Right kidney (tissue), 1 donor: ENCODE results near the gene NMNAT3.

Experiments
- DNase-seq: peaks from one replicate; pipeline ENCODE4 v3.0.0-alpha.2; 2016

Gene NMNAT3

DNA sequence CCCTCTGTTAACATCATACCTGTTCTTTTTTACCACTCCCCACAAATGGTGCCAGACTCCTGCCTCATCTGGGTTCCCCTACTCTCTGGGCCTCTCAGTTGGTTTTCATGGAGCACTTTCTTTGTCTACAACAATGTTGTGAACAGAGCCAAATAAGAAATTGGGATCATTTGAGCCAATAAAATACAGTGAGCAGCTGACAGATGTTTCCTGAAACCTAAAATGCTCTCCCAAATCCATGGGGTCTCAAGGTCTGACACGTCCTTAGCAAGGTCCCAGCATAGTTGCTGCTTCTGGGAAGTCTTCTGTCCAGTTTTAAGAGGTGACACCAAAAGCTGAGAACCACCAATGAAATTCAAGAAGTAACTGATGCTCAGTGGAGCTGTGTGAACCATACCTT is 1.7 kb downstream of the NMNAT3 start:
- no peak for DNase-seq

DNA sequence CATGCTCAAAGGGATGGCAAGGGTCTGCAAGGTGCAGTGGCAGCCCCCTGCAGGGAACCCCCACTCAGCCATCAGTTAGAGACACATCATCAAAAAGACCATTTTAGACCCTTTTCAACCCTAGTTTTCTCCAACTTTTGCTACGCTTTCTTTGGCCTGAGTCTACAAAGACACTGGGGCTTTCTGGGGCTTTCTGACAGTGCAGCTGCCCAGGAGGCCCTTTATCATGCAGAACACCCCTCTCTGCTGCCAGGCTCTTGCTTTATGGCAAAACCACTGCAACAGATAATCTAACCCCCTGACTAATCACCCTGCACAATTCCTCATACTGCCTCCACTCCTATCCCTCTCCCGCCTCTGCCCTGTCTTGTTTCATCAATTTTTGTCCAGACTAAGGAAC is 2.4 kb downstream of the NMNAT3 start:
- no peak for DNase-seq

DNA sequence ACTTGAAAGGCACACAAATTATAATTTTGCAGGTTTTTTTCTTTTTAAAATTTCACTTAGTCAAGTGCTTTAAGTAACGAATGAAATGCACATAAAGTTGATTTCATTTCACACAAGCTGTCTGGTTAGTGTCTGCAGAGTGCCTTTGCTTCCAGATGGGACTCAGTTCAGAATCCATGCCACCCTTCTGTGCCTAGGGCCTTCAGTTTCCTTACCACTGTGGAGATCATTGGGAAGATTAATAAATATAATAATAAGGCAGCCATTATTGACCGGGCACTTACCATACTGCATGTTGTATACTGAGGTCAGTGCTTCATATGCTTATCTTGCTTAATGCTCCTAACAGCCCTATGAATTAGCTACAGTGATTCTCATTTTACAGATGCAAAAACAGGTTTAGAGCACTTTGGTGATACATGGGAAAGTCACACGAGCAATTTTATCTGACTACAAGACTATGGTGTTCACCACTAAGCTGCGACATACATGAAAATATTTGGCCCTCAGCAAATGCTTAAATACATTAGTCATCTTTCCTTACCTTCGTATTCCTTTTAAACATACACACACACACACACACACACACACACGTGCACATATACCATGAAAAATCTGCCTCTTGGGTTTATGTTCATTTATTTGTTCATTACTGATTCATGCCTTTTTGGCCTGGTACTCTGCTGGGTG is 3.1 kb downstream of the NMNAT3 start:
- no peak for DNase-seq

DNA sequence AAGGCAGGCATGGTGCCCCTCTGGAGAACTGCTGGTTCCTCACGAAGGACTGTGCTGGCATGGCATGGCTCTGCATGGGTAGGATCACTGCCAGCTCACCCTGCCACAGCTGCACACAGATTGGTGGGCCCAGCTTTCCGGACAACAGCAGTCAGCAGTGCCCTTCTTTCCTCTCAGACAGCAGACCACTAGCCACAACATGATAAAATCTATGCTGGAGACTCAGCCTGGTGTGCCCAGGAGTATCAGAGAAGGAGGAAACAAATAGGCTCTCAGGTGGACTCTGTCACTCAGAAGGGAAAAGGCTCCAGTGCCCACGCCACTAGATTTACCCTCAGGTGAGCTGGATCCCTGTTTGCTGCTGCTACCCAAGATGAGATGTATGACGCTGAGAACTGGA is 4.9 kb downstream of the NMNAT3 start:
- no peak for DNase-seq

DNA sequence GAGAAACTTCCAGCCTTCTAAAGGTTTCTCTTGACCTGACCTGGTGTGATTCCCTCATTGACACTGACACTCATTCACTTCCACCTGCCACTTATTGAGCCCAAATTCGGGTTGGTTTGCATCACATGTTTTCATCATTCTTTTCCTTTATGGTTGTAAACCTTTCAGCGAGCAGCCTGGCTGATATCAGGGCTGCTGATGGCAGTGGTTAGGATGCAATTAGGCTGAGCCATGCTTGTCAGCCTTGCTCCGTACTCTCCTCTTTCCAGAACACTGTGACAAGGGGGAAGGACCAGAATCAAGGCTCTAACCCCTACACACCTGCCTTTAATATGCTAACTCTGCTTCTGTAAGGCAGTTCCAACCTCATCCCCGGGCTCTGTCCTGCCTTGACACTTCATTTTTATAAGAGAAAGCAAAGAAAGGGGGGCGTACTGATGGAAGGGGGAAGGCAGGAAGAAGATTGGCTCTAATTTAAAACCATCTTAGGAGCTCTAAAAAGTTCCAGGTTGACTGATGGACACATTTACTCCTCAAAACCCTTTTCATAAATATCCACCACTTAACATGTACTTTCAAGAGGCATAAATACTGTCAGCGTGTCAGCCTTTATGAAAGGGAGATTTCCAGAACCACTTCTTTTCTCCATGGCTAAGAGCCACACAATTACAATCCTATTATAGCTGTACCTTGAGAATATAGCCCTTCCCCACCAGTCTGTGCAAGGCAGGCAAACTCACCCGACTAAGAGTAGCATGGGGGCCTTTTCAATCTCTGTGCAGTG is 5.7 kb downstream of the NMNAT3 start:
- DNase-seq: no peak

DNA sequence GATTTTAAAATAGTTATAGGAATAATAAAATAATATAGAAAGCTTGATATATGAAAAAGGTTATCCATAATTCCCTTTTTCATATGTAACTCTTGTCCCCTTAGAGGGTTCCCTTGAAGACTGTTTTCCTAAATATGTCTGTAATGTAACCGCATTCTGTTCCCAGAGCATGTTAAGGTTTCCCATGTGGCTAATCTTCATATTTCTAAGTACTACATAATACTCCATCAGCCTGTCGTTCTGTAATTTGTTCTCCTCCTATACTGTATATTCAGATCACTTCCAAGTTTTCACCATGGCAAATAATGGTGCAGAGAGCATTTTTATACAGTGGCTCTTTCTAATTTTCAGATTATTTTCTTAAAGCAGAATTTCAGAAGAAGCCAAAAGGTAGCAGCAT is 6.7 kb downstream of the NMNAT3 start:
- DNase-seq: no peak

DNA sequence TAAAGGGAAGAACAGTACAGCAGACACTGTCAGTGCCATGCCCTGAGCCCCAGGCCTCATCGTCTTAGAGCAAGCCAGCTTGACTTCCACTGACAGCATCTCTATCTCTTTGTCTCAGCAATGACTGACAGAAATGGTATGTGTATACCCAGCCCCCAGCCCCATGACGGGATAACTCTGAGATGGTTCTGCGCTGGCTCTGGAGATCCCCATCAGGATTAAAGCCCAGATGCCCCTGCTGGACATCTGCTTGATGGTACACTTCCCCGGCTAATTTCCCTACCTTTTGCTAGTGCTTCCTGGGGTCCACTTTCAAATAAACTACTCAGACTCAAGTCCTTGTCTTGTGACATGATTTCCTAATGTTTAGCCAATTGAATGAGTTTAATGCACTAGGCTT is 7.6 kb downstream of the NMNAT3 start:
- no peak for DNase-seq

DNA sequence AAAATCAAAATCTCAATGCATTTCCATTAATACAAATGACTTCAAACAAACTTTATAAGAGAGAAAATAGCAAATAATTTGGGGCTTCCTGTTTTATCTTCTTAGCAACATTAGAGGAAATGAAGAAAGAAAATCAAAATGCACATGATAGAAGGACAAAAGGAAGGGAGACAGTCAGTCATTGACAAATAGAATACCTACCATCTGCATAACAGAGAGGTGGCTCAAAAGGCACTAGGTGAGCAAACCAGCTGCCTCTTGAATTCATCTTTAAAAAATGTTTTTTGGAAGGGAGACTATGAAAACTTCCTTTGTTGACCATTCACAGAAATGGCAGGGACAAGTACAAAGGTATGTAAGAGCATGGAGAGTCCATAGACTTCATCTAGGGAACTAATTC is 9.4 kb downstream of the NMNAT3 start:
- no peak for DNase-seq

DNA sequence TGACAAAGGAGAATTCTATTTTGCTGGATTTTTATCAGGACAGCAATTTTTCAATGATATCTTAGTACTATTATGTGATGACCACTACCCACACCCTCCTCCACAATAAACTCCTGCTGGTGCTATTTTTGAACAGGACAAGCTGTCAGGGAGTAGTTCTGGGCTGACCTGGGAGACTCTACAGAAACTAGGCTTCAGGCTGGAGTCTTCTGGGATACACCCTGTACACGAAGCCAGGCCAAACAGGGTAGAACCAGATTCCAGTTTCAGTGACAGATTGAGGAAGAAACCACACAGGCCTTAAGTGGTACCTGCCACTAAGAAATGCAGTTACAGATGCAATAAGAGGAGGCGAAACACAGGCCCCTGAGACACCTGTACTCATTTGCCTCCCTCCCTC is 12.8 kb downstream of the NMNAT3 start:
- no peak for DNase-seq

DNA sequence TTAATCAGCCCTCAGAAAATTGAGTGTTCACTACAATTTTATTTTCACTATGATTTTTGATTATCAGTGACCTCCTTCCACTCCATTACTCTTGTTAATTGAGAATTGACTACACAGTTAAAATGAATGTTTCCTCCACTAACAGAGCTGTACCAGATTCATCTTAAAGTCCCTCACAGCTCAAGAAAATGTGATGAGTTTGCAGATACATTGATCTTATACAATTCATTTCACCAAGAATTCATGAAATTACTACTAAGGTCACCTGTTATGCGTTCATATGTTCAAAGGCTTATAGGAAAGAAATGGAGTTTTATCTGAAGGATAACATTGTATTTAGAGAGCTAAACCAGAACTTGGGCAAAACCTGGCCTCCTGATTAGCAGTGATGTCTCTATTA is 17.5 kb downstream of the NMNAT3 start:
- DNase-seq: no peak

DNA sequence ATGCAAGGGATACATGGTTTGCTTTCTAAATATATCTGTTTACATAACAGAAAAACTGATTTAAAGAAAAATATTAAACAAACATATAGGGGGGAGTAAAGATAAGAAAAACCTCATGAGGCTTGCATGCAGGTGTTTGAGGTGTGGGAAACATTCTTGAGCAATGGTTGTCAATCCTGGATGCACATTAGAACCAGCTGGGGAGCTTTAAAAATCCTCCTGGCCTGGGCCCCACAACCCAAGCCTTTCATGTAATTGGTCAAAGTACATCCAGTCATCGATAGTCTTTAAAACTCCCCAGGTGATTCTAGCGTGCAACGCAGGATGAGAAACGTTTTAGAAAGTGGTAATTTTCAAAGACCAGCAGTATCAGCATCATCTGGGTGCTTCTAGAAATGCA is 18.3 kb downstream of the NMNAT3 start:
- DNase-seq: no peak

DNA sequence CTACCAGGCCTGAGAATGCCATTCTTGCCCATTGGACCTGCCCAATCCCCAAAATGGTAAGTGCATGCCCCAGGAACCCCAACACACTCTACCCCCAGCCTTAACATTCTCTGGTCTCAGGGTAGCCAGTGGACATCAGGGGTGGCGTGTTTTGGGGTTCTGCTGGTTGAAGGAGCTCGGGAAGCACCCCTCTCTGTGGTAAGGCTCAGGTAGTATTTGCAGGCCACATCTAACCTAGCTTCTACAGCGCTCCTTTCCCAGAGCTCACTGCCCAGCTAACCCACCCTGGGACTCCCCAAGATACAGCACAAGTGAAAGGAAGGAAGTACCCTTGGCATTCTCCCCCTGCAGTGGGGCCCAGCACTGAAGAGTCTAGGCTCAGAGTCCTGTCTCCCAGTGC is 19.8 kb downstream of the NMNAT3 start:
- no peak for DNase-seq

DNA sequence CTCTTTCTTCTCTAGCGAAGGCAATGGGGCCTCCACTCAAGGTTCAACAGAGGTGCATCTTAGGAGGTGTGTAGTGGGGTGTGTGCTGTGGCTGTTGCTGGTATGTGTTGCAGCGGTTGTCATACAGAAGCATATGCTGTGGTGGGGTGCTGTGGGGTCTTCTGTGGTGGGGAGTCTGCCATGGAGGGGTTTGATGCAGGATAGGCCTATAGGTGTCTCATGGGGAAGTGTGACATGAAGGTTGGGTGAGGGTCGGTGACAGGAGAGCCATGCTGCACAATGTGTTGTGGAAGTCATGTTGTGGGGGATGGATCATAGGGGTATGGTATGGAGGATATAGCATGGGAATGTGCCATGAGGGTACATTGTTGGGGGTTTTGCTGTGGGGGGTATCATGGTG is 20.3 kb downstream of the NMNAT3 start:
- DNase-seq: no peak

DNA sequence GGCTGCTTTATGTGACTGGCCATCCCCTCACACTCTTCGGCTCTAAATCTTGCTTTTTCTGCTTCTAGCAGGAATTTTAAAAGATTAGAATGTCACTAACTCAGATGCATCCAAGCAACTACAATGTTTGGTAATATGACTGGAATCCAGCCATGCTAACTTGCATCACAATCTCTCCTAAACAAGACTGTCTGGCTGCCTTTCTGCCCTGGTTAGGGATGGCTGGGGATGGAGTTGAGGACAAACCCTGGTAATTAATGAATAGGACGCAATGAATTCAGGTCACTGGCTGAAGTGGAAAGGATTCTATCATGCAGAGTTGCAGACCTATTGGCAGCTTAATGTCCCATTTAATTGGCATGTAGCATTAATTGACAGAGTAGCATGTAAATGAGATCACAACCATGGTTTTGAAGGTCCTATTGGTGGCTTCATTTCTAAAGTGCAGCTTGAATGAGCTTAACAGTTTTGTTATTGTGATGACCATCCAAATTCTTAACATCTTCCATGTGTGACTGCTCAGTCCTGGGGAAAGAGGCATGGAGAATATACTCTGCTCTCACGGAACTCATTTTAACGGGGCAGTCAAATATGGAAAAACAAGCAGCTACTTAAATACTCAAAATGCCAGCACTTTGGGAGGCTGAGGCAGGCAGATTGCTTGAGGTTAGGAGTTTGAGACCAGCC is 21.7 kb downstream of the NMNAT3 start:
- DNase-seq: no peak

DNA sequence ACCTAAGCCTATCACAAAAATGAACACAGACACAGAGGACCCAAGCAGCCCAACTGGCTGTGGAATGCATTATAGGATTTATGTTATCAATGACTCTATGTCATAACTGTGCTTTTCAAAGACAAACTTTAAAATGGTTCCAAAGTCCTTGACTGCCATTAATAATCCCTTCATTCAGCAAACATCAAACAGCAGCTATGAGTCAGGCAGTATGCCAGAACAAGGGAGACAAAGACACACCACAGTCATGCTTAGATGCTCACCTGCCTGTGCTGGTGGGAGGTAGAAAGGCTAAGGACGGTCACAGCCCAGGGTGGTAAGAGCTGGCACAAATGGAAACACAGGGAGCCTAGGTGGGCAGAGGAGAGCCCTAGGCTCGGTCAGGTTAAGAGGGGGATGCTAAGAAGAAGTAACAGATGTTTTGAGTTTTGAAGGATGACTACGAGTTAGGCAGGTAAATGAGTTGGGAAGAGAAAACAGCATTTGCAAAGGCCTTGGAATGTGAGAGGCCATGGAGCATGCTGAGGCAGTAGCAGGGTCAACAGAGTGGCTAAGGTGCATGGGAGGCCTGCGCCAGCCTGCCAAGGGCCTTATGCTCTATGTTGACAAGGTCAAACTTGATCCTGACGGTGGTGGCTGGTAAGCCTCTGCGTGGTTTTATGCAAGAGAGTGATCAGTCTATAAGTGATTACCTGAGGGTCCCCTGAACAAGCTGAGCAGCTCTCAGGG is 23.0 kb downstream of the NMNAT3 start:
- DNase-seq: no peak

DNA sequence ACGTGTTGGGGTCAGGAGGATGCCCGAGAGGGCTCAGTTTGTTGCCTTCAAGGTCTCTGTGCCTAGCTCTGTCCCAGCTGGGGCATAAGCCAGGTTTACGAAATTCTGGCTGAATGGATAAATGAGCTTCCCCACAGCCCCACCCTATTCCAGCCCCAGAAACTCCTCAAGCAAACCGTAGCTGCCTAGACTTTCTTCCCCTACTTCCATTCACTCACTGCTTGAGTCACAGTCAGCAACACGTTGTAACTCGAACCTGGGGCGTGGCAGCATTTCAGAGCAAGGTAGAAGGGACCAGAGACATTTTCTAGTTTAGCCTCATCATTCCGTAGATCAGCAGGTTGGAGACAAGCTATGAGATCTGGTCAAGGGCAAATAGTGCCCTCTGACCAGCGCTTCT is 24.2 kb downstream of the NMNAT3 start:
- DNase-seq: no peak

DNA sequence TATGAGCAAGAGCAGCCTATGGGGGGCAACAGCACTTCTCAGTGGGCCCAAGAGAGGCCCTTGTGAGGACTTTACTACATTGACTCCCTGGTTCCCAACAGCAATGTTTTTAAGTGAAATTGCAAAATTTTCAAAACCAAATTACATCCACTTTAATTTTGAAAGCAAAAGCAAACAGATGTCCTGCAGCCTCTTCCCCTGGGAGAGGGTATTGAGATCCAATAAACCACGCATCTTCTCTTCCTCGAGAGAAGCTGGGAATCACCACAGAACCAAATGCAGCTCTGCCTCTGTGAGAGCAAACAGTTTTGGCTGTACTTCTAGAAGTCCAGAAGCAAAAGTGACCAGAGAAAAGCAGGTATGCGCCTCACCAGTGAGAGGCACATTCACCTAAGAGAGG is 25.2 kb downstream of the NMNAT3 start:
- no peak for DNase-seq

DNA sequence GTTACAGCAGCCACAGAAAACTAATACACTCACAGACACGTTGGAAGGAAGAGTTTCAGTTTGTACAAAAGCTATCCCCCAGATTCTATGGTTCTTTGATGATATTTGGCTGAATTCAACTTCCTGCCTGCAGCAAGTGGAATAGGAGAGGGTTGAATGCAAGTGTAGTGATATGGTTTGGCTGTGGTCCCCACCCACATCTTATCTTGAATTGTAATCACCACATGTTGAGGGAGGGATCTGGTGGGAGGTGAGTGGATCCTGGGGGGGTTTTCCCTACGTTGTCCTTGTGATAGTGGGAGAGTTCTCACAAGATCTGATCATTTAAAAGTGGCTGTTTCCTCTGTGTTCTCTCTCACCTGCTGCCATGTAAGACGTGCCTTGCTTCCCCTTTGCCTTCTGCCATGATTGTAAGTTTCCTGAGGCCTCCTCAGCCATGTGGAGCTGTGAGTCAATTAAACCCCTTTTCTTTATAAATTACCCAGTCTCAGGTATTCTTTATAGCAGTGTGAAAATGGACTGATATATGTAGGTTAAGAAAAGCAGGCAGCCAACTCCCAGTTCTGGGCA is 29.8 kb downstream of the NMNAT3 start:
- DNase-seq: no peak

DNA sequence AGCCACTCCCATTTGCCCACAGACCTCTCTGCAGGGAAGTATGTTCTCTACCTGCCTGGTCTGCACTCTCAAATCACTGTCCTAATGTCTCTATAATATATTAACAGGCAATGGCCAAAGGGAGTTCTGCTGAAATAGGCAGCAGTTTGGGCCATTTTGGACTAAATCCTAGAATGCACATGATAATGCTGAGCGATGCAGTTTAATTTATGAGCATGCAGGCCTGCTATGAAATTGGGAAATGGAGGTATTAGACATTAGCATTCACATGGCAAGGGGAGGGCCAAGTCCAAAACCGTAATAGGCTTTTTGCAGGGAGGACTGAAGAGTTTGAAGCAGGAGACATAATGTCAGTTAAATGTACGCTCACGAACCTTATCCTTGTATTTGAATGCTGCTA is 31.3 kb downstream of the NMNAT3 start:
- no peak for DNase-seq

DNA sequence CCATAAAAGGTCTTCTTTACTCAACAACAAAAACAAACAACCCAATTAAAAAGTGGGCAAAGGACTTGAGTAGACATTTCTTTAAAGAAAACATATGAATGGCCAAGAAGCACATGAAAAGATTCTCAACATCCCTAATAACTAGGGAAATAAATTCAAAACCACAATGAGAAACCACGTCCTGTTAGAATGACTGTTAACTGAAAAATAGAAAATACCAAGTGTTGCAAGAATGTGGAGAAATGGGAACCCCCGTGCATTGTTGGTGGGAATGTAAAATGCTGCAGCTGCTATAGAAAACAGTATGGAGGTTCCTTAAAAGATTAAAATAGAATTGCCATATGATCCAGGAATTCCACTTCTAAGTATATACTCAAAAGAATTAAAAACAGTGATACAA is 34.8 kb downstream of the NMNAT3 start:
- DNase-seq: no peak

DNA sequence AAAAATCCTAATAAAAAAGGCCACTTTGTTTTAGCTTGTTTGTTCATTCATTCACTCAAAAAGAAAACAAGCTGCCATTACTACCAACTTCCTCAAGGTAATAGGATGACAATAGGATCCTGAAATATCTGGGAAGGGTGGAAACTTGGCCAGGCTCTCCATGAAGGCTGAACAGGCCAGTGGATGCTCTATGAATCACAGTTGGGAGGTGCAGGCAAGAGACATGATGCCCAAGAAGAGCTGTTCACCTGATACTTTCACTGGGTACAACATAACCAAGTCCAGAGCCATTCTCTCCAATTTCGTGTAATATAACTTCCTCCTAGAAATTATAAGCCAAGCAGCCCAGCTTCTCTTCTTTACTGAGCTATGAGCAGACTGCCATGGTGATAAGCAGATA is 37.3 kb downstream of the NMNAT3 start:
- DNase-seq: no peak

DNA sequence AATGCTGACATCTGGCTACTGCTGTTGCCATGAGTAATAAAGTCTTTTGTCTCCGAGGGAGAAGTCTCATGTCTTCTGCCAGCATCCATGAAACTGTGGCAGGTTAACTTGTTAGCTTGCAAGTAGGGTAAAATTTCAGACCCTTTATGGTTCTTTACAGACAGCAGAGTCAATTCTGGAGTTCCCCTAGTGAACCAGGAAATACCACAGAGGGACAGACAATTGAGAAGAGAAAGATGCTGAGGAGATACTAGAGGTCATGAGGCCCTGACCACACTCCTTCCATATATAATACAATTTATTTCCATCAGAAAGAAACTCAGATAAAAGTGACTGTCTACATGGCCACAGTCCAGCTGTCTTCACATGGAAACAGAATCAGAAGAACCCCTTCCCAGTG is 38.1 kb downstream of the NMNAT3 start:
- no peak for DNase-seq

DNA sequence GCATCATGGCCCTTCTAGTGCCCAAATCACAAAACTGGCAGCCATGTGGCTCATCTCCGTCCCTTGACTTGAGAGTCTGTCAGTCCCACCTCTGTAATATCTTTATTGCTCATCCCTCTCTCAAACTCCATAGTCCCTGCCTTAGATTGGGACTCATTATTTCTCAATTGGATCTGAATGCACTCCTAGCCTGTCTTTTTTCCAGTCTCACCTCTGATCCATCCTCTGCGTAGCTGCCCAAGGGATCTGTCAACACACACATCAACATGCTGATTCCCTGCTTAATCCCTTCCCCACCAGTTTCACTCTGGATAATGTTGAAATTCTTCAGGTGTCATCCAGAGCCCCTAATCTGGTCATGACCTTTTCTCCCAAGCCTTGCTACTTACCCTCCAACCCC is 39.3 kb downstream of the NMNAT3 start:
- DNase-seq: no peak
